Cortex of kidney (tissue), 1 donor: ENCODE data around the gene SSB.
"Not testable (repeated sequence)": the region's sequence is repeated elsewhere in the genome, so short reads cannot be mapped to it uniquely, and the experiment has no call there.

Experiments used
- DNase-seq: peaks from one replicate; lab custom pipeline; 2025; lab: John Stamatoyannopoulos, UW

Gene SSB

GRCh38 chr2:169798718-169799592, at the start of gene SSB:
Gene SSB, plus strand, starts transcription at chr2:169798871. Its CDS starts 2,090 bp downstream, at chr2:169800961.
- DNase-seq = peak; percentile 28

- DNase-seq = no peak
Observed at GRCh38 chr2:169752752-169753151, 45.9 kb upstream of the SSB start.

GRCh38 chr2:169755083-169755870, 43.4 kb upstream of the SSB start:
- no peak for DNase-seq

- no peak for DNase-seq
Observed at GRCh38 chr2:169756342-169756741, 42.3 kb upstream of the SSB start.

DNA sequence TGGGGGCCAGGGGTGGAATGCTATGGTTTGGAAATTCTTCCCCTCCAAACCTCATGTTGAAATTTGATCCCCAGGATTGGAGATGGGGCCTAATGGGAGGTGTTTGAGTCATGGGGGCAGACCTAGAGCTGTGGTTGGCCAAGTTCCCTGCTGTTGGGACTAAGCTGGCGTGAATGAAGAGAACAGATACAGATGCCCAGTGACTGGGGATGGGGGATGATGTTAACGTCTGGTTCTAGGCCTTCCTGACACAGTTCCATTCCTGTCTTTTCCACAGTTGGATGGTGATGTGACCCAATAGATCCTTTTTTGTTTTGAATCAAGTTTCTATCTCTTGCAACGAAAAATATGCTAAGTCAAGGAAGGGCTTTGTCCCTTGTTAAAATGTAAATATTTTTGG, 41.3 kb upstream of the SSB start:
- DNase-seq = no peak

DNA sequence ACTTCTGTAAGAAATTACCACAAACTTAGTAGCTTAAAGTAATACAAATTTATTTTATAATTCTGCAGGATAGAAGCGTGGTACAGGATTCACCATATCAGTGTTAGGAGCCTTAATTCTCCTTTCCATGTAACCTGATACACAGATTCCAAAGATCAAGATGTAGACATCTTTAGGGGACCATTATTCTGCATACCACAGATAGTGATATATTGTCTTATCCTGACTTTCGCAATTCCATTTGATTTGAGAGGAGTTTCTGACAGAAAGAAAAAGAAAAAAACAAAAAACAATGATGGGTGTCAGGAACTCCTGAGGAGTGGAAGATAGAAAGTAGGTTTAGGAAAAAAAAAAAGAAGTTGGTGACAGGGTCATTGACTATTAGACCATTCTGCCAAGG, 40.9 kb upstream of the SSB start:
- no peak for DNase-seq

DNA sequence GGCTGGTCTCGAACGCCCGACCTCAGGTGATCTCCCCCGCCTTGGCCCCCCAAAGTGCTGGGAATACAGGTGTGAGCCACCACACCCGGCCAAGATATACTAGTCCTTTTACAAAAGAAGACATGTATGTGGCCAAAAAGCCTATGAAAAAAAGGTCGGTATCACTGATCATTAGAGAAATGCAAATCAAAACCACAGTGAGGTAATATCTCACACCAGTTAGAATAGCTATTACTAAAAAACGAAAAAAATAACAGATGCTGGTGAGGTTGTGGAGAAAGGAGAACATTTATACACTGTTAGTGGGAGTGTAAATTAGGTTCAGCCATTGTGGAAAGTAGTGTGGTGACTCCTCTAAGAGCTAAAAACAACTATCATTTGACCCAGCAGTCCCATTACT, 38.7 kb upstream of the SSB start:
- no peak for DNase-seq

GRCh38 chr2:169760798-169761197, 37.9 kb upstream of the SSB start:
- DNase-seq = not testable (repeated sequence)

DNA sequence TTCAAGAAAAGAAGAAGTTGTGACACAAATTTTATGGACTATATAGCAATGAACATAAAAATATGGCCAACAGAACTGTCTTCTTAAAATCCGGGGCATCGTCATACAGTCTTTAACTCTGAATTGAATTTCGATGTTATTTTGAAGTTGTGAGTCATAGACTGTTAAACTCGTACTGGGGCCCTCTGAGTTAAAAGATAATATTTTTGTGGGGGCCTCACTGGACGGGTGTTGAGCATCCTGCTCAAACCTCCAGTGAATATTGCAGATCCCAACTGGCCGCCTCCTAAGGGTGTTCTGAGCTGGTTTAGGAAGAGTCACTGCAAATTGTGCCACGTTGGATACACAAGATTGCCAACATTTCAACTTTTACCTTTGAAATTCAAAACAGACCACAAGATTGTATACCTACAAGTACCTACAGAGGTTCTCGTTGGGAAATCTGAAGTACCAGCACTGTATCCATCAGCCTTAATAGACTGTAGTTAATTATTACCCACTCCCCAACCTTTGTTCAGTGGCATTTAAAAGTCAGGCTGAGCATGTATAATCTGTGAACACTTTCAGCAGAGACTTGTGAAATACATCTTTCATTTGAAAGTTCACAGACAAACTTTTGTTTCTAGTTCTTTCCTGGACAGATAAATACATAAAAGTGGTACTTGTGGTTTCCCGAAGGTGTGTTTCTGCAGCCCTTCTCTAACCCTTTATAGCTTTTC, 37.3 kb upstream of the SSB start:
- DNase-seq = no peak

- no peak for DNase-seq
Observed at GRCh38 chr2:169761970-169762292, 36.7 kb upstream of the SSB start.

GRCh38 chr2:169765523-169765922, 33.1 kb upstream of the SSB start:
- no peak for DNase-seq

DNA sequence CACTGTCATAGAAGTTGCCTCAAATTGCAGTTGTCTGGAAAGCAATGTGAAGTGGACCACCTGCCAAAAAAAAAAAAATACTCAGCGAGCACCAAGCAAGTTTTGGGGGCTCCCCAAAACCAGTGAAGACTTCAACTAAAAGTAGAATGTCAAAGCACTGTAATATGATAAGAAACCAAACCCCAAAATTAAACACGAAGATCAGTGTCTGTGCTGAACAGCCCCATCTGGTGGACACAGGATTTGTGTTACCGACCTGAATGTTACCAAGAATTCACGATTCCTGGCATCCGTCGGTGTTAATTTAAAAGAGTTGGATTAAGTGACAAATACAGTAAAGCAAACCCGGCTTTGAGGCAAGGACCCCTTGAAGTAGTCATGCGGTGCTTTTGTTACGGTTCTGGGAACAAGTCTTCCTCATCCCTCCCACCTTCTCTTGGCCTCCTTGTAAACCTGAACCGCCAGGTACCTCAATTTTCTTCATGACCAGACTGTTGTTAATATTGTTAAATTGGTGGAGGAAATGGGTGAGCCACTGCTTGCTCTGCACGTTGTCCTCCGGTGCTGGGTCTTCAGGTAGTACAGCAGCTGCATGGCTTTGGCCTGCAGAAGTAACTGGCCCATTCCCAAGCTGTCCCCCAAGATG, 31.3 kb upstream of the SSB start:
- DNase-seq = no peak

GRCh38 chr2:169768262-169768995, 30.2 kb upstream of the SSB start:
- DNase-seq = no peak

DNA sequence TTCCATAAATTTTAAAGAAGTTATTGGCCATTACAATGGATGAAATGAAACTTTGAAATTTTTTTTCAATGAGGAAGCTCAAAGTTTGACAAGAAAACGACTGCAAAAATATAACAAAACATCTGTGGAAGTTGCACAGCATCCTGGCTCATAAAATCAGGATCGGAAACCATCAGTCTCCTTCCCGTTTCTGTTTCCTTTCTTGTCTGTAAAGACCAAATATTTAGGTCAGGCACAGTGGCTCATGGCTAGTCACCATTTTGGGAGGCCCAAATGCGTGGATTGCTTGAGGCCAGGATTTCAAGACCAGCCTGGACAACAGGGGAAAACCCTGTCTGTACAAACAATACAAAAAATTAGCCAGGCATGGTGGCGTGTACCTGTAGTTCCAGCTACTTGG, 27.6 kb upstream of the SSB start:
- DNase-seq = no peak

DNA sequence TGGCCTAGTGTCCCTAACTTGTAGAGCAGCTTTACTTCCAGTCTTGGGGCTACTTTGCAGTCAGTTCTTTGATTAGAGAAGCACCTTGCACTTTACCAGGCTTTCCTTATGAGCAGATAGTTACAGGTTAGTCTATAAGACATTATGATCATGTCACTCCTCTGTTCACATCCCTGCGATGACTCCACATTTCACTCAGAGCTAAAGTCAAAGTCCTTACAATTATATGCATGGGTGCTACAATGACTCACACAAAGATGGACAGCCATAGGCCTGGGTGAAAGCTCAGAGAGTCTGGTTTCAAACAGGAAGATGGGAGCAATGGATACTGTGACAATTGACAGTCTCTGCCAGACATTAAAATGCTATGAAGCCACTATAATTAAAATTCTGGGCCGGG, 27.1 kb upstream of the SSB start:
- DNase-seq = no peak

GRCh38 chr2:169772651-169773050, 26.0 kb upstream of the SSB start:
- no peak for DNase-seq

GRCh38 chr2:169775354-169775753, 23.3 kb upstream of the SSB start:
- DNase-seq = no peak

DNA sequence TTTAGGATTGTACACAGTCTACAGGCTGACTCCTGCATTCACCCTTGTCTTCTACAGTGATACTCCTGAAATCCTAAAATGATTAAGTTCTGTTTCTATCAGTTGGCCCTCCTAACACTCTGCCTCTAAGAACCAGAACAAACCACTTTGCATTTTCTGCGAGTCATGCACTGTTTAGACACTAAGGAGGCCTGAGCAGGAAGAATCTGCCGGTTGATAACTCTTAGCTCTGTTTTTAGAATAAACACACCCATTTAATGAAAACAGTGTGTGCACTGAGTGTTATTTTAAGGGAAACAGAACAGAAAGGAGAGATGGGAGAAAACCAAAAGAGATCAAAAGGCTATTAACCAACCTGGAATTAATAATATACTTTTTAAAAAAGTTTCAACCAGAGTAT, 22.9 kb upstream of the SSB start:
- DNase-seq = no peak

- DNase-seq = no peak
Observed at GRCh38 chr2:169776252-169776761, 22.4 kb upstream of the SSB start.

DNA sequence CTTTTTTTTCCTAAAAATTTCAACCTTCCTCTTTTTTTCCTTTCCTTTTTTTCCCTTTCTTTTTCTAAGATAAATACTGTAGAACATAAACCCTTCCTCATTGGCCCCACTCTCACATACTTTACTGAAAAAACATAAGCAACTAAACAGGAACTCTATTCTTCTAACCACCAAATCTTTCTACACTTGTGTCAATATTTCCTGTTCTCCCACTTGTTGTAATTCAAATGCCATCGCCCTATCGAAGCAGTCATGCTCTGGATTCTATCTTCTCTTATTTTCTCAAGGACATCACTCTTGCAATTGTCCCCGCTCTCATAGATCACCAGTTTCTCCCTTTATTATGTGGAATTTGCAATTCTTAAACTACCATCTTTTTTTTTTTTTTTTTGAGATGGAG, 20.2 kb upstream of the SSB start:
- DNase-seq = no peak
